Esophagus squamous epithelium (tissue), 5 donors: ENCODE data around the gene SBNO2. TPM values are rescaled to one million over a fixed set of nuclear protein-coding genes. Genes with fewer than 3 reads are reported as not detected.

Experiments used
- DNase-seq: peaks from one replicate; lab custom pipeline; 2025; lab: John Stamatoyannopoulos, UW
- H3K27ac ChIP-seq, 4 donors: fragments of 200-600 bp; sonication (generic); one replicate each; pipeline ENCODE4 v1.5.1; 2016 to 2019; ENCODE audit warnings: mild to moderate bottlenecking in 1 of 4
- H3K27me3 ChIP-seq, 4 donors: fragments of 200-600 bp; sonication (generic); 1 replicate in 3 of 4; 2 replicates in 1 of 4; pipeline versions ENCODE4 v1.5.1 to v1.6.0; 2017 to 2021; ENCODE audit warnings: antibody characterized with exemption in 1 of 4
- H3K36me3 ChIP-seq, 3 donors: fragments of 200-600 bp; sonication (generic); one replicate each; pipeline ENCODE4 v1.5.1; 2016 to 2019
- H3K4me1 ChIP-seq, 3 donors: fragments of 200-600 bp; sonication (generic); one replicate each; pipeline ENCODE4 v1.5.1; 2017 to 2019
- H3K4me3 ChIP-seq, 4 donors: fragments of 200-600 bp; sonication (generic); 1 replicate in 3 of 4; 2 replicates in 1 of 4; pipeline ENCODE4 v1.5.1; 2016 to 2019; ENCODE audit warnings: mild to moderate bottlenecking in 2 of 4, moderate library complexity in 1 of 4
- H3K9me3 ChIP-seq, 3 donors: fragments of 200-600 bp; sonication (generic); one replicate each; pipeline ENCODE4 v1.5.1; 2016 to 2019
- CTCF ChIP-seq, 6 experiments: fragments of 450-650 bp in 4 of 6; fragments of 200-600 bp in 2 of 6; sonication (generic) in 2 of 6; IDR thresholded peaks; one replicate each; pipeline ENCODE4 v1.5.1; 2016 to 2019; ENCODE audit warnings: antibody characterized with exemption in 6 of 6, mild to moderate bottlenecking in 4 of 6, moderate library complexity in 4 of 6
- POLR2A ChIP-seq, 4 donors: fragments of 450-650 bp; IDR thresholded peaks; one replicate each; pipeline ENCODE4 v1.6.1; 2017; ENCODE audit warnings: antibody characterized with exemption in 4 of 4, mild to moderate bottlenecking in 4 of 4, moderate library complexity in 3 of 4
- WGBS, 2 donors: methylation state at CpG; one replicate each; pipeline ENCODE4 v1.1.5; 2018; 5-methylcytosine and 5-hydroxymethylcytosine counted together
- intact Hi-C: fragments of 100-400 bp; cut with DNase I; formaldehyde crosslinking; loops from one replicate; pipeline ENCODE4 v1.15.0; 2022
- total RNA-seq, 4 donors: library from RNA; depleted of rRNA; stranded (reverse); fragments of >200 nt; gene quantifications; one replicate each; pipeline ENCODE4 v1.1.0, GENCODE V29; 2016
- donor health status: DM: yes; HTN: yes; CAD: no.

Gene SBNO2
- total RNA-seq, 4 donors from 2014 or later, result 31.3 to 84.3 (median 68.3) TPM

GRCh38 chr19:1122021-1122971, 51.8 kb downstream of the SBNO2 start:
- intact Hi-C loops, result no loop called here
- Histone ChIP-seq H3K27me3 (no peaks in the 10 kb centered on the region), H3K27ac (peak overlapping the region in 3 of 4 donors; percentile 27 to 36 (median 35)), H3K4me3 (no peak overlapping the region), H3K36me3 (peaks cover 82 to 100% (median 84%) of the 10 kb centered on the region in 3 donors), H3K9me3 (no peaks in the 10 kb centered on the region), H3K4me1 (peaks cover 17 to 58% (median 37%) of the 10 kb centered on the region in 3 donors)
- 94 to 97% methylated on average over 14 to 16 of the region's 63 CpGs for WGBS, 2 donors
- no peak for DNase-seq
- TF ChIP-seq POLR2A (IDR thresholded peaks at IDR 0.05) (no peak), CTCF (IDR thresholded peaks at IDR 0.05) (no peak)

GRCh38 chr19:1121395-1121794, 52.7 kb downstream of the SBNO2 start:
- 67 to 94% methylated on average over 1 to 4 of the region's 10 CpGs for WGBS, 2 donors
- intact Hi-C loops, result no loop called here
- DNase-seq, result no peak

GRCh38 chr19:1119475-1120217, 54.4 kb downstream of the SBNO2 start:
- TF ChIP-seq CTCF (IDR thresholded peaks at IDR 0.05) (no peak), POLR2A (IDR thresholded peaks at IDR 0.05) (no peak)
- intact Hi-C loops, result loop anchor here (10.0 kb wide), 1 partner anchor 45 kb away; no protein-coding TSS in a partner anchor
- no peak for DNase-seq
- 87 to 93% methylated on average over 7 to 14 of the region's 50 CpGs for WGBS, 2 donors
- no peak overlapping the region for H3K27ac ChIP-seq
- H3K4me1 ChIP-seq, result peaks cover 8 to 39% (median 19%) of the 10 kb centered on the region in 3 donors
- H3K9me3 ChIP-seq, result no peaks in the 10 kb centered on the region
- no peaks in the 10 kb centered on the region for H3K27me3 ChIP-seq
- H3K4me3 ChIP-seq, result no peak overlapping the region
- H3K36me3 ChIP-seq, result peaks cover 94 to 100% (median 97%) of the 10 kb centered on the region in 3 donors

More at GRCh38 chr19:1121395-1121794, 52.7 kb downstream of the SBNO2 start:
- Histone ChIP-seq H3K4me3 (no peak overlapping the region), H3K4me1 (peaks cover 11 to 55% (median 28%) of the 10 kb centered on the region in 3 donors), H3K27ac (no peak overlapping the region), H3K9me3 (no peaks in the 10 kb centered on the region), H3K27me3 (no peaks in the 10 kb centered on the region), H3K36me3 (peaks cover 83 to 100% (median 83%) of the 10 kb centered on the region in 3 donors)
- TF ChIP-seq POLR2A (IDR thresholded peaks at IDR 0.05), result no peak
- no peak for TF ChIP-seq CTCF (IDR thresholded peaks at IDR 0.05)

DNA sequence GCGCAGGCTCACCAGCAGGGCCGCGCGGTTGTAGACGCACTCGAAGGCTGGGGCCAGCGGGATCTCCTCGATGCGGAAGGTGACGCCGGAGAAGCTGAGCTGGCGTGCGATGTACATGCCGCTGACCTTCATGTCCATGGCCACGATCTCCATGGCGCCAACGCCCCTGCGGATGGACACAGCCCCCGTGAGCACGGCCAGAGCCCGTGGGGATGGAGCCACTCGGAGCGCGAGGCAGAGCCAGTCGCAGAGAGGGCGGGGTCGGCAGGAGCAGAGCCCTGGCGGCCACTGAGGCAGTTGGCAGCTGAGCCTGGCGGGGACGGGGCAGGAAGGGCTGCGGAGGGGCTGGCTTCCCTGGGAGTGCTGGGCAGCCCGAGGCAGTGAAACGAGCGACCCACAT, 55.1 kb downstream of the SBNO2 start:
- peaks cover 94 to 100% (median 96%) of the 10 kb centered on the region in 3 donors for H3K36me3 ChIP-seq
- no peak for TF ChIP-seq CTCF (IDR thresholded peaks at IDR 0.05)
- TF ChIP-seq POLR2A (IDR thresholded peaks at IDR 0.05), result no peak

More for the DNA sequence above, 55.1 kb downstream of the SBNO2 start:
- no peaks in the 10 kb centered on the region for H3K27me3 ChIP-seq
- intact Hi-C loops, result loop anchor here (10.0 kb wide), 1 partner anchor 46 kb away; no protein-coding TSS in a partner anchor
- H3K4me3 ChIP-seq, result no peak overlapping the region
- 88 to 93% methylated on average over 17 to 26 of the region's 34 CpGs for WGBS, 2 donors
- no peaks in the 10 kb centered on the region for H3K9me3 ChIP-seq
- H3K4me1 ChIP-seq, result peaks cover 11 to 39% (median 15%) of the 10 kb centered on the region in 3 donors
- no peak for DNase-seq
- H3K27ac ChIP-seq, result no peak overlapping the region
